GM13976 (cell line): Measurements from ENCODE around the gene SRCIN1.

Experiments used
- DNase-seq: peaks from one replicate; pipeline ENCODE4 v3.0.0; 2012; ENCODE audit warnings: low spot score
- CTCF ChIP-seq: IDR thresholded peaks from 2 replicates; pipeline ENCODE4 v1.5.1; 2012; ENCODE audit warnings: borderline replicate concordance, mild to moderate bottlenecking; ENCODE audit not compliant: insufficient read depth; ENCODE audit errors: extremely low read depth, missing control alignments, control extremely low read depth
- in situ Hi-C: fragments of 300-500 bp; cut with MboI; formaldehyde crosslinking; loops from one replicate; pipeline ENCODE4 v1.12.0; 2022; ENCODE audit warnings: low sequenced_read_pairs, mixed read lengths, inconsistent platforms; ENCODE audit not compliant: unreplicated experiment

SRCIN1 gene

GRCh38 chr17:38585918-38586529 lies 19.7 kb downstream of the SRCIN1 start:
- in situ Hi-C loops: loop anchor here (10.0 kb wide), 1 partner anchor 79 kb away; no protein-coding TSS in a partner anchor
- DNase-seq: no peak
- TF ChIP-seq CTCF: no peak

- in situ Hi-C loops: loop anchor here (10.0 kb wide), 1 partner anchor 80 kb away; no protein-coding TSS in a partner anchor
- no peak for DNase-seq
- TF ChIP-seq CTCF: peak; percentile 0
Measured at GRCh38 chr17:38585056-38585917, 20.5 kb downstream of the SRCIN1 start.

GRCh38 chr17:38584350-38584925 lies 21.3 kb downstream of the SRCIN1 start:
- DNase-seq: peak; percentile 88
- in situ Hi-C loops: loop anchor here (10.0 kb wide), 1 partner anchor 80 kb away; no protein-coding TSS in a partner anchor
- TF ChIP-seq CTCF: peak; percentile 87

- TF ChIP-seq CTCF: no peak
- in situ Hi-C loops: loop anchor here (10.0 kb wide), 1 partner anchor 81 kb away; no protein-coding TSS in a partner anchor
- no peak for DNase-seq
Measured at GRCh38 chr17:38583828-38584349, 21.9 kb downstream of the SRCIN1 start.

- in situ Hi-C loops: loop anchor here (10.0 kb wide), 1 partner anchor 82 kb away; no protein-coding TSS in a partner anchor
- no peak for TF ChIP-seq CTCF
- no peak for DNase-seq
Measured at GRCh38 chr17:38583176-38583575, 22.6 kb downstream of the SRCIN1 start.

- no peak for TF ChIP-seq CTCF
- no peak for DNase-seq
- in situ Hi-C loops: loop anchor here (10.0 kb wide), 1 partner anchor 83 kb away; no protein-coding TSS in a partner anchor
Measured at GRCh38 chr17:38582069-38582468, 23.7 kb downstream of the SRCIN1 start.
